ENCODE data around the gene PPFIA1. TPM values are rescaled to one million over a fixed set of nuclear protein-coding genes. Genes with fewer than 3 reads are reported as not detected.
A peak's percentile ranks its signal among the peaks of the same experiment; 100 is the strongest.

Gene PPFIA1
- total and polyA plus RNA-seq, 4 donors, result 27.5 to 85.0 (median 43.5) TPM

- peak overlapping the region; percentile 82 for H3K4me3 ChIP-seq
- TF ChIP-seq CTCF (IDR thresholded peaks at IDR 0.05; ENCODE audit: control extremely low read depth, extremely low read depth), result no peak
- no peaks in the 10 kb centered on the region for H3K27me3 ChIP-seq (ENCODE audit: control insufficient read depth in 3 of 3, insufficient read depth in 3 of 3, low read length in 2 of 3)
- peaks cover 6 to 20% (median 10%) of the 10 kb centered on the region in 5 donors for H3K4me1 ChIP-seq (ENCODE audit: control insufficient read depth in 5 of 5, insufficient read depth in 5 of 5, low read length in 5 of 5)
- peak overlapping the region; percentile 30 to 37 for H3K9ac ChIP-seq (ENCODE audit: insufficient read depth in 1 of 2, low read length in 2 of 2)
- H3K9me3 ChIP-seq (ENCODE audit: control insufficient read depth in 4 of 4, insufficient read depth in 3 of 4, low read length in 3 of 4), result no peaks in the 10 kb centered on the region
- 13 to 30% methylated on average over 16 of the region's 16 CpGs for WGBS, 2 donors
- DNase-seq (peak in 2 of 3 donors; percentile 17 to 26), ATAC-seq (ENCODE audit: insufficient read depth, low FRiP score) (peak; percentile 71)
- peak overlapping the region; percentile 89 to 90 for H3K27ac ChIP-seq (ENCODE audit: low read depth in 1 of 2, low read length in 1 of 2)
- peaks cover 0 to 2% (median 0%) of the 10 kb centered on the region in 4 donors for H3K36me3 ChIP-seq (ENCODE audit: control insufficient read depth in 4 of 4, insufficient read depth in 4 of 4, low read length in 4 of 4)
Measured at GRCh38 chr11:70399681-70400112, 129.2 kb downstream of the PPFIA1 start.

GRCh38 chr11:70400643-70401042 is 130.2 kb downstream of the PPFIA1 start:
- H3K36me3 ChIP-seq (ENCODE audit: control insufficient read depth in 4 of 4, insufficient read depth in 4 of 4, low read length in 4 of 4), result peaks cover 0 to 4% (median 1%) of the 10 kb centered on the region in 4 donors
- ATAC-seq (ENCODE audit: insufficient read depth, low FRiP score), result no peak
- no peak for TF ChIP-seq CTCF (IDR thresholded peaks at IDR 0.05; ENCODE audit: control extremely low read depth, extremely low read depth)
- H3K27ac ChIP-seq (ENCODE audit: low read depth in 1 of 2, low read length in 1 of 2), result peak overlapping the region in 1 of 2 donors; percentile 12
- H3K4me1 ChIP-seq (ENCODE audit: control insufficient read depth in 5 of 5, insufficient read depth in 5 of 5, low read length in 5 of 5), result peaks cover 6 to 20% (median 10%) of the 10 kb centered on the region in 5 donors
- H3K27me3 ChIP-seq (ENCODE audit: control insufficient read depth in 3 of 3, insufficient read depth in 3 of 3, low read length in 2 of 3), result no peaks in the 10 kb centered on the region
- 75 to 86% methylated on average over 8 of the region's 8 CpGs for WGBS, 2 donors
- no peak overlapping the region for H3K9ac ChIP-seq (ENCODE audit: insufficient read depth in 1 of 2, low read length in 2 of 2)
- no peaks in the 10 kb centered on the region for H3K9me3 ChIP-seq (ENCODE audit: control insufficient read depth in 4 of 4, insufficient read depth in 3 of 4, low read length in 3 of 4)
- DNase-seq, result no peak
- H3K4me3 ChIP-seq, result no peak overlapping the region

GRCh38 chr11:70402016-70402415 is 131.5 kb downstream of the PPFIA1 start:
- ATAC-seq (ENCODE audit: insufficient read depth, low FRiP score) (no peak), DNase-seq (no peak)
- no peak for TF ChIP-seq CTCF (IDR thresholded peaks at IDR 0.05; ENCODE audit: control extremely low read depth, extremely low read depth)
- peaks cover 6 to 19% (median 10%) of the 10 kb centered on the region in 5 donors for H3K4me1 ChIP-seq (ENCODE audit: control insufficient read depth in 5 of 5, insufficient read depth in 5 of 5, low read length in 5 of 5)
- H3K9me3 ChIP-seq (ENCODE audit: control insufficient read depth in 4 of 4, insufficient read depth in 3 of 4, low read length in 3 of 4), result no peaks in the 10 kb centered on the region
- H3K27me3 ChIP-seq (ENCODE audit: control insufficient read depth in 3 of 3, insufficient read depth in 3 of 3, low read length in 2 of 3), result no peaks in the 10 kb centered on the region
- H3K4me3 ChIP-seq, result no peak overlapping the region
- peaks cover 0 to 9% (median 3%) of the 10 kb centered on the region in 4 donors for H3K36me3 ChIP-seq (ENCODE audit: control insufficient read depth in 4 of 4, insufficient read depth in 4 of 4, low read length in 4 of 4)
- no peak overlapping the region for H3K27ac ChIP-seq (ENCODE audit: low read depth in 1 of 2, low read length in 1 of 2)
- no peak overlapping the region for H3K9ac ChIP-seq (ENCODE audit: insufficient read depth in 1 of 2, low read length in 2 of 2)
- 72 to 82% methylated on average over 10 of the region's 10 CpGs for WGBS, 2 donors

- H3K4me1 ChIP-seq (ENCODE audit: control insufficient read depth in 5 of 5, insufficient read depth in 5 of 5, low read length in 5 of 5), result peaks cover 2 to 13% (median 8%) of the 10 kb centered on the region in 5 donors
- whole genome bisulfite sequencing, 2 donors, result 17 to 63% methylated on average over 1 of the region's 1 CpG
- H3K9me3 ChIP-seq (ENCODE audit: control insufficient read depth in 4 of 4, insufficient read depth in 3 of 4, low read length in 3 of 4), result no peaks in the 10 kb centered on the region
- ATAC-seq (ENCODE audit: insufficient read depth, low FRiP score), result no peak
- DNase-seq, result no peak
- H3K27me3 ChIP-seq (ENCODE audit: control insufficient read depth in 3 of 3, insufficient read depth in 3 of 3, low read length in 2 of 3), result no peaks in the 10 kb centered on the region
- H3K9ac ChIP-seq (ENCODE audit: insufficient read depth in 1 of 2, low read length in 2 of 2), result no peak overlapping the region
- peaks cover 5 to 13% (median 6%) of the 10 kb centered on the region in 4 donors for H3K36me3 ChIP-seq (ENCODE audit: control insufficient read depth in 4 of 4, insufficient read depth in 4 of 4, low read length in 4 of 4)
- H3K27ac ChIP-seq (ENCODE audit: low read depth in 1 of 2, low read length in 1 of 2), result no peak overlapping the region
- H3K4me3 ChIP-seq, result no peak overlapping the region
- no peak for TF ChIP-seq CTCF (IDR thresholded peaks at IDR 0.05; ENCODE audit: control extremely low read depth, extremely low read depth)
Measured at GRCh38 chr11:70402685-70403084, 132.2 kb downstream of the PPFIA1 start.

All from lung (tissue), 12 donors.